HS-5 (cell line): Measurements from ENCODE around the gene OTOG.

ENCODE experiments used
- DNase-seq: peaks from one replicate; pipeline ENCODE4 v3.0.0-alpha.2; 2012; ENCODE audit warnings: low read depth

The OTOG gene

GRCh38 chr11:17633987-17634775, 87.1 kb downstream of the OTOG start:
- DNase-seq = no peak

GRCh38 chr11:17634776-17635550, 87.9 kb downstream of the OTOG start:
- DNase-seq = no peak

DNA sequence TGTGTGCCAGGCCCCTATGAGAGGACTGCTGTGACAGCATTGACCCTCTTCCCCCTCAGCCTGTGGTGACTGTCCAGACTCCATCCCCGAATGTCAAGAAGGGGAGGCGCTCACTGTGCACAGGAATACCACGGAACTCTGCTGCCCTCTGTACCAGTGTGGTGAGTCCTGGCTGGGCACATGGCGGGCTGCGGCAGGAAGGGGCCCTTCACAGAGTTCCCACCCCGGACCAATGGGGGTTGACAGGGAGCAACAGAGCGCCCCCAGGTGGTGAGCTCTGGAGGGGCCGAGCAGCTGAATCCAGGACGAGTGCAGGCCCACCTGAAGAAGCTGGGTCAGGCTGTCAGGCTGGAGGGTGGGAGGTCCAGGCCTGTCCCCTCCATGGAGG, 88.5 kb downstream of the OTOG start:
- DNase-seq = no peak

GRCh38 chr11:17636721-17637120, 89.7 kb downstream of the OTOG start:
- no peak for DNase-seq

- no peak for DNase-seq
Measured at GRCh38 chr11:17637901-17638300, 90.8 kb downstream of the OTOG start.

GRCh38 chr11:17638311-17638710, 91.3 kb downstream of the OTOG start:
- DNase-seq = no peak

DNA sequence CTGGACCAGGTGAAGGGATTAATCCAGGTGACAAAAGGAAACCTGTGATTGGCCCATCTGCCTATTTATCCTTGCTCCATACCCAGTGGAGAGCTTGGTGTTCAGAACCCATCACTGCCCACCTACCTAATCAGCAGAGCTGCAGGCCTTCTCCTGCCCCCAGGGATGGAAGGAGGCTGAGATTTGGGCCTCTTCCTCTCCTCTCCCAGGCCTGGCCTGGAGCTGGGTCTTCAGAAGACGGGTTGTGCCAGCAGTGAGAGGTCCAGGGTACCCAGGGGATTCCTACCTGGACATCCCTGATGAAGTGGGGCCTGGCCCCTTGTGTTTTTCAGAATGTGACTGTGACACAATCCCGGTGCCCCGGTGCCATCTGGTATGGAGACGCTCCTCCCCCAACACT, 92.0 kb downstream of the OTOG start:
- DNase-seq = no peak

- DNase-seq = no peak
Measured at GRCh38 chr11:17639781-17640180, 92.7 kb downstream of the OTOG start.

DNA sequence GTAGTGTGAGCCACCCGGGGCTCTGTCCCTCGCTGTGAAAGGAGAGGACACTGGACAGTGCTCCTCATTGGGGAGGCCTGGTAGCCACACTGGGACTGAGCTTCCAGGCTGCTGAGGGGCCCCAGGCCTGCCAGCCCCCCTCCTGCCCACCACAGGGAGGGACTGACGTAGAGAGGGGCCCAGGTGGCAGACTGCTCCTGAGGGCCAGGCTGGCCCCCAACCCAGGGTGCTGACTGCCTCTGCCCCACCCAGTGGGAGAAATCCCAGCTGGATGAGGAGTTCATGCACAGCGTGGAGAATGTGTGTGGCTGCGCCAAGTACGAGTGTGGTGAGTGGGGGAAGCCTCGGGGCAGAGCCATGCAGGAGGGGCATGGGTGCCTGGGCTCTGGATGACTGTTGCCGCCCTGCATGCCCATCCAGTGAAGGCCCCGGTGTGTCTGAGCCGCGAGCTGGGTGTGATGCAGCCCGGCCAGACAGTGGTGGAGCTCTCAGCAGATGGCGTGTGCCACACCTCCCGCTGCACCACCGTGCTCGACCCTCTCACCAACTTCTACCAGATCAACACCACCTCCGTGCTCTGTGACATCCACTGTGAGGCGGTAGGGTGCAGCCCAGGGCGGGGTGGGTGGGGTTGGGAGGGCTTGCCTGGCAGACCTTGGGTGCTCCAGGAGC, 93.6 kb downstream of the OTOG start:
- DNase-seq = no peak

DNA sequence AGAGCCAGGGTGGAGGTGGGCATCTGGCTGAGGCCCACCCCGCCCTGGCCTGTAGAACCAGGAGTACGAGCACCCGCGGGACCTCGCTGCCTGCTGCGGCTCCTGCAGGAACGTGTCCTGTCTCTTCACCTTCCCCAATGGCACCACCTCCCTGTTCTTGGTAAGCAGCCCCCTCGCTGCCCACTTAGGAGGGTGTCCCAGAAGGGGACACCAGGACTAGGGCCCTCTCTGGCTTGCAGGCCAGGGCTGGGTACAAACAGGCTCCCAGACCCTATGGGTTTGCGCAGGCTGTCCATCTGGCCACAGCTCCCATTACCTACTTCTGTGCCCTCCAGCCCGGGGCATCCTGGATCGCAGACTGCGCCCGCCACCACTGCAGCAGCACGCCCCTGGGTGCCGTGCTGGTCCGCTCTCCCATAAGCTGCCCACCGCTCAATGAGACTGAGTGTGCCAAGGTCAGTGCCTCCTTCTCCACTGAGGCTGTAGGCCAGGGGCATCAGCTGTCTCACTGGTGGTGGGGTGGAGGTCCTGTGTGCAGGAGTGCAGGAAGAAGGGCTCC, 94.8 kb downstream of the OTOG start:
- no peak for DNase-seq

- no peak for DNase-seq
Measured at GRCh38 chr11:17642370-17642769, 95.3 kb downstream of the OTOG start.

GRCh38 chr11:17642980-17643379, 95.9 kb downstream of the OTOG start:
- no peak for DNase-seq

- DNase-seq = no peak
Measured at GRCh38 chr11:17643506-17644405, 96.7 kb downstream of the OTOG start.

DNA sequence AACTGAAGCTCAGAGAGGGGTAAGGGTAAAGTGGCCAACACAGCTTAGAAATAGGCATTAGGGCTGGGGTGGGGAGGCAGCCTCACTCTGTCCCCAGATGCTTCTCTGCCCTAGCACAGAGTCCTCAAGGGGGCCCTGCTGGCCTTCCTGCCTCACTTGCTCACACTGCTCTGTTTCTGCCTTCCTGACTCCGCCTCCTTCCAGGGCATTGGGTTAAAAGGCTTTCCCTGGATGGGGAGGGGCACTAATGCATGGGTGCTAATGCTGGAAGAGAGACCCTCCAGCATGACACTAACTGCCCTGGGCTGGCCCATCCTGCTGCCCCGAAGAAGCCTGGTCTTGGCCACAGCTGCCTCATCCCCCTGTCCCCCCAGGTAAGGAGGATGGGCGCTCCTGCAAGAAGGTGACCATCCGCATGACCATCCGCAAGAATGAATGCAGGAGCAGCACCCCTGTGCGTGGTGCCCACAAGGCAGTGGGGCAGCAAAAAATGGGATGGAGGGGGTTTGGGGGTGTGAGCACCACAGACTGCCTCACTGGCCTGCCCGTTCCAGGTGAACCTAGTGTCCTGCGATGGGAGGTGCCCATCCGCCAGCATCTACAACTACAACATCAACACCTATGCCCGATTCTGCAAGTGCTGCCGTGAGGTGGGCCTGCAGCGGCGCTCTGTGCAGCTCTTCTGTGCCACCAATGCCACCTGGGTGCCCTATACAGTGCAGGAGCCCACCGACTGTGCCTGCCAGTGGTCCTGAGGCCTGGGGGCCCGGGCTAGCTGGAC, 98.3 kb downstream of the OTOG start:
- no peak for DNase-seq

GRCh38 chr11:17646451-17647145, 99.5 kb downstream of the OTOG start:
- no peak for DNase-seq

GRCh38 chr11:17648528-17648927, 101.5 kb downstream of the OTOG start:
- DNase-seq = no peak

DNA sequence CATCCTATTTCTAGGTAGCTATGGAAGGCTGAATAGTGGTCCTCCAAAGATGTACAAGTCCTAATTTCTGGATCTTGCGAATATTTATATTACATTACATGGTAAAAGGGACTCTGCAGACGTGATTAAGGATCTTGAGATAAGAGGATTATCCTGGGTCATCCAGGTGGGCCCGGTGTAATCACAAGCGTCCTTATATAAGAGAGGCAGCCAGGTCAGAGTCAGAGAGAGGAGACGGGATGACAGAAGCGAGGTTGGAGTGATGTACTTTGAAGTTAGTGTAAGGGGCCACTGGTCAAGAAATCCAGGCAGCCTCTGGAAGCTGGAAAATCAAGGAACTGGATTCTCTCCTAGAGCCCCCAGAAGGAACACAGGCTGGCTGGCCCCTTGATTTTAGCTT, 102.2 kb downstream of the OTOG start:
- no peak for DNase-seq

- DNase-seq = no peak
Measured at GRCh38 chr11:17649696-17650095, 102.6 kb downstream of the OTOG start.

- no peak for DNase-seq
Measured at GRCh38 chr11:17650127-17650911, 103.3 kb downstream of the OTOG start.
